IPS DF 4.7 (cell line): ENCODE measurements around the gene CACNA1G.

Experiments
- DNase-seq: peaks from one replicate; pipeline ENCODE4 v3.0.0-alpha.2; 2013; ENCODE audit warnings: low spot score; ENCODE audit errors: extremely low read depth

Gene CACNA1G

GRCh38 chr17:50560185-50560824 lies at the start of gene CACNA1G:
CACNA1G (plus strand) TSS chr17:50560715; CDS start chr17:50561460, 745 bp downstream.
- no peak for DNase-seq

GRCh38 chr17:50511058-50511457 lies 49.5 kb upstream of the CACNA1G start:
- no peak for DNase-seq

GRCh38 chr17:50513495-50513894 lies 47.0 kb upstream of the CACNA1G start:
- DNase-seq: no peak

- no peak for DNase-seq
Measured at GRCh38 chr17:50514388-50514787, 46.1 kb upstream of the CACNA1G start.

GRCh38 chr17:50514936-50515702 lies 45.4 kb upstream of the CACNA1G start:
- DNase-seq: no peak

- DNase-seq: no peak
Measured at GRCh38 chr17:50517011-50517410, 43.5 kb upstream of the CACNA1G start.

GRCh38 chr17:50517504-50518383 lies 42.8 kb upstream of the CACNA1G start:
- DNase-seq: no peak

- DNase-seq: no peak
Measured at GRCh38 chr17:50518384-50519023, 42.0 kb upstream of the CACNA1G start.

- DNase-seq: no peak
Measured at GRCh38 chr17:50519141-50519834, 41.2 kb upstream of the CACNA1G start.

GRCh38 chr17:50520483-50520882 lies 40.0 kb upstream of the CACNA1G start:
- DNase-seq: no peak

GRCh38 chr17:50521514-50521913 lies 39.0 kb upstream of the CACNA1G start:
- DNase-seq: no peak

GRCh38 chr17:50522766-50523165 lies 37.7 kb upstream of the CACNA1G start:
- no peak for DNase-seq

GRCh38 chr17:50523208-50523607 lies 37.3 kb upstream of the CACNA1G start:
- DNase-seq: no peak

- no peak for DNase-seq
Measured at GRCh38 chr17:50524838-50525237, 35.7 kb upstream of the CACNA1G start.

GRCh38 chr17:50527155-50527762 lies 33.3 kb upstream of the CACNA1G start:
- DNase-seq: no peak

- no peak for DNase-seq
Measured at GRCh38 chr17:50527949-50528474, 32.5 kb upstream of the CACNA1G start.

GRCh38 chr17:50529849-50530248 lies 30.7 kb upstream of the CACNA1G start:
- no peak for DNase-seq

GRCh38 chr17:50531428-50532025 lies 29.0 kb upstream of the CACNA1G start:
- DNase-seq: no peak

GRCh38 chr17:50532452-50533024 lies 28.0 kb upstream of the CACNA1G start, which contains the start of gene EPN3:
EPN3 (plus strand) TSS chr17:50532735; CDS start chr17:50536557, 3,822 bp downstream.
- no peak for DNase-seq
